Inflammatory macrophage (primary cell): Measurements from ENCODE around the gene CCNB2.

Experiments
- DNase-seq, 2 donors: peaks; one replicate each; pipeline ENCODE4 v3.0.0-alpha.2; 2020 to 2022

CCNB2 gene

GRCh38 chr15:59168536-59168935 is 63.6 kb downstream of the CCNB2 start:
- peak; percentile 65 to 87 for DNase-seq

- peak; percentile 83 to 95 for DNase-seq
Measured at GRCh38 chr15:59169251-59169708, 64.3 kb downstream of the CCNB2 start.

- DNase-seq: no peak
Measured at GRCh38 chr15:59170295-59171066, 65.5 kb downstream of the CCNB2 start.

- DNase-seq: no peak
Measured at GRCh38 chr15:59171067-59171397, 66.1 kb downstream of the CCNB2 start.

GRCh38 chr15:59172289-59172901 is 67.4 kb downstream of the CCNB2 start:
- DNase-seq: no peak

- no peak for DNase-seq
Measured at GRCh38 chr15:59173194-59173593, 68.2 kb downstream of the CCNB2 start.

- peak; percentile 67 to 81 for DNase-seq
Measured at GRCh38 chr15:59174151-59174834, 69.3 kb downstream of the CCNB2 start.
